Trophoblast cell (in vitro differentiated cells and primary cell): ENCODE measurements around the gene EPB41L5.

Source experiments
- DNase-seq, 2 donors: peaks; one replicate each; pipeline ENCODE4 v3.0.0-alpha.2; 2016
- H2AFZ ChIP-seq: 2 replicates; pipeline ENCODE4 v1.6.1; 2013; ENCODE audit warnings: low read length, moderate library complexity, mild to moderate bottlenecking; ENCODE audit not compliant: insufficient read depth, poor library complexity
- H2AK5ac ChIP-seq: 2 replicates; pipeline ENCODE4 v1.6.1; 2013; ENCODE audit warnings: mild to moderate bottlenecking, low read length
- H2BK120ac ChIP-seq: 2 replicates; pipeline ENCODE4 v1.6.1; 2013; ENCODE audit warnings: low read length, mild to moderate bottlenecking, moderate library complexity; ENCODE audit not compliant: insufficient read depth, poor library complexity
- H2BK12ac ChIP-seq: 2 replicates; pipeline ENCODE4 v1.6.1; 2013; ENCODE audit warnings: mild to moderate bottlenecking, low read length, moderate library complexity
- H2BK5ac ChIP-seq: 2 replicates; pipeline ENCODE4 v1.6.1; 2013; ENCODE audit warnings: low read length, low read depth, moderate library complexity, mild to moderate bottlenecking; ENCODE audit not compliant: poor library complexity
- H3K14ac ChIP-seq: 2 replicates; pipeline ENCODE4 v1.6.1; 2013; ENCODE audit warnings: mild to moderate bottlenecking, low read length
- H3K18ac ChIP-seq: 2 replicates; pipeline ENCODE4 v1.6.1; 2013; ENCODE audit warnings: mild to moderate bottlenecking, low read length
- H3K23ac ChIP-seq: 2 replicates; pipeline ENCODE4 v1.6.1; 2013; ENCODE audit warnings: low read length
- H3K27ac ChIP-seq: 2 replicates; pipeline ENCODE4 v1.5.1; 2013; ENCODE audit warnings: low read depth, mild to moderate bottlenecking, inconsistent platforms, low read length, moderate library complexity
- H3K27me3 ChIP-seq: 2 replicates; pipeline ENCODE4 v1.6.1; 2013; ENCODE audit warnings: inconsistent platforms, mild to moderate bottlenecking, low read length, moderate library complexity; ENCODE audit not compliant: insufficient read depth
- H3K36me3 ChIP-seq, 2 experiments: 1 replicate in 1 of 2; 2 replicates in 1 of 2; pipeline ENCODE4 v1.6.1; 2013; ENCODE audit warnings: low read length in 2 of 2, mild to moderate bottlenecking in 2 of 2, moderate library complexity in 1 of 2; ENCODE audit not compliant: insufficient read depth in 2 of 2, control insufficient read depth in 1 of 2
- H3K4ac ChIP-seq: 2 replicates; pipeline ENCODE4 v1.6.1; 2013; ENCODE audit warnings: low read depth, mild to moderate bottlenecking, low read length, moderate library complexity
- H3K4me1 ChIP-seq, 2 experiments: 1 replicate in 1 of 2; 2 replicates in 1 of 2; pipeline ENCODE4 v1.6.1; 2013; ENCODE audit warnings: low read length in 2 of 2, mild to moderate bottlenecking in 2 of 2, moderate library complexity in 1 of 2; ENCODE audit not compliant: insufficient read depth in 2 of 2, control insufficient read depth in 1 of 2
- H3K4me2 ChIP-seq: 2 replicates; pipeline ENCODE4 v1.6.1; 2013; ENCODE audit warnings: inconsistent platforms, mild to moderate bottlenecking, low read length, moderate library complexity
- H3K4me3 ChIP-seq: 2 replicates; pipeline ENCODE4 v1.5.1; 2013; ENCODE audit warnings: mild to moderate bottlenecking, low read depth, low read length, inconsistent platforms
- H3K79me1 ChIP-seq: one replicate; pipeline ENCODE4 v1.6.1; 2013; ENCODE audit warnings: low read length
- H3K79me2 ChIP-seq: 2 replicates; pipeline ENCODE4 v1.6.1; 2013; ENCODE audit warnings: low read length, mild to moderate bottlenecking; ENCODE audit not compliant: control insufficient read depth, insufficient read depth, poor library complexity
- H3K9ac ChIP-seq: 2 replicates; pipeline ENCODE4 v1.6.1; 2013; ENCODE audit warnings: mild to moderate bottlenecking, low read length
- H3K9me3 ChIP-seq: 2 replicates; pipeline ENCODE4 v1.6.1; 2013; ENCODE audit warnings: low read depth, mild to moderate bottlenecking, control low read depth, inconsistent platforms, low read length; ENCODE audit not compliant: insufficient read depth
- H4K12ac ChIP-seq: 2 replicates; pipeline ENCODE4 v1.6.1; 2013; ENCODE audit warnings: low read depth, mild to moderate bottlenecking, low read length, moderate library complexity
- H4K8ac ChIP-seq: 2 replicates; pipeline ENCODE4 v1.6.1; 2013; ENCODE audit warnings: low read depth, mild to moderate bottlenecking, low read length, moderate library complexity
- H4K91ac ChIP-seq: one replicate; pipeline ENCODE4 v1.6.1; 2013; ENCODE audit warnings: low read depth, mild to moderate bottlenecking, low read length, moderate library complexity
- WGBS: extraction: QIAGEN DNeasy Blood & Tissue Kit; methylation state at CpG from one replicate; pipeline ENCODE4 v1.1.7; 2013; ENCODE audit warnings: missing lambda C conversion rate; ENCODE audit not compliant: insufficient read length, insufficient coverage; ENCODE audit errors: extremely low coverage; 5-methylcytosine and 5-hydroxymethylcytosine counted together

EPB41L5 gene

GRCh38 chr2:120179396-120179795, 166.5 kb downstream of the EPB41L5 start:
- H4K8ac ChIP-seq = no peak overlapping the region
- no peak overlapping the region for H3K18ac ChIP-seq
- no peak overlapping the region for H2BK12ac ChIP-seq
- no peak overlapping the region for H3K9ac ChIP-seq
- no peak overlapping the region for H4K91ac ChIP-seq
- no peak overlapping the region for H3K23ac ChIP-seq
- H3K79me1 ChIP-seq = no peaks in the 10 kb centered on the region
- no peak for DNase-seq
- no peak overlapping the region for H3K27ac ChIP-seq
- H3K27me3 ChIP-seq = no peaks in the 10 kb centered on the region
- H3K14ac ChIP-seq = no peak overlapping the region
- H3K4ac ChIP-seq = no peak overlapping the region
- H3K4me2 ChIP-seq = no peak overlapping the region
- H2AFZ ChIP-seq = no peak overlapping the region
- no peaks in the 10 kb centered on the region for H3K4me1 ChIP-seq
- H2BK5ac ChIP-seq = no peak overlapping the region
- H4K12ac ChIP-seq = no peak overlapping the region
- no peak overlapping the region for H2BK120ac ChIP-seq
- H3K79me2 ChIP-seq = no peaks in the 10 kb centered on the region
- peaks cover 2% of the 10 kb centered on the region in 2 experiments for H3K36me3 ChIP-seq
- no peak overlapping the region for H2AK5ac ChIP-seq
- H3K4me3 ChIP-seq = no peak overlapping the region
- no peaks in the 10 kb centered on the region for H3K9me3 ChIP-seq
- WGBS = no CpG with 5 or more reads among the region's 3 CpGs

- Histone ChIP-seq H3K14ac (no peak overlapping the region), H3K4me3 (no peak overlapping the region), H3K27ac (no peak overlapping the region), H2AK5ac (no peak overlapping the region), H4K12ac (no peak overlapping the region), H3K36me3 (peaks cover 2% of the 10 kb centered on the region in 2 experiments), H3K9me3 (no peaks in the 10 kb centered on the region), H4K91ac (no peak overlapping the region), H2AFZ (no peak overlapping the region), H4K8ac (no peak overlapping the region), H3K4me1 (no peaks in the 10 kb centered on the region), H3K4me2 (no peak overlapping the region), H3K23ac (no peak overlapping the region), H2BK5ac (no peak overlapping the region), H3K79me2 (no peaks in the 10 kb centered on the region), H2BK12ac (no peak overlapping the region), H3K18ac (no peak overlapping the region), H3K4ac (no peak overlapping the region), H3K9ac (no peak overlapping the region), H3K27me3 (no peaks in the 10 kb centered on the region), H2BK120ac (no peak overlapping the region), H3K79me1 (no peaks in the 10 kb centered on the region)
- no peak for DNase-seq
- WGBS = no CpG with 5 or more reads among the region's 3 CpGs
These were observed 167.2 kb downstream of the EPB41L5 start for GRCh38 chr2:120180066-120180465.

- Histone ChIP-seq H3K4me3 (no peak overlapping the region), H3K36me3 (no peaks in the 10 kb centered on the region), H2AK5ac (no peak overlapping the region), H4K91ac (no peak overlapping the region), H2BK120ac (no peak overlapping the region), H3K9ac (no peak overlapping the region), H3K27ac (no peak overlapping the region), H3K4me1 (no peaks in the 10 kb centered on the region), H2BK12ac (no peak overlapping the region), H3K23ac (no peak overlapping the region), H3K4me2 (no peak overlapping the region), H3K27me3 (no peaks in the 10 kb centered on the region), H3K4ac (no peak overlapping the region), H3K79me2 (no peaks in the 10 kb centered on the region), H2BK5ac (no peak overlapping the region), H3K9me3 (no peaks in the 10 kb centered on the region), H3K14ac (no peak overlapping the region), H3K79me1 (no peaks in the 10 kb centered on the region), H4K8ac (no peak overlapping the region), H4K12ac (no peak overlapping the region), H3K18ac (no peak overlapping the region), H2AFZ (no peak overlapping the region)
- WGBS = no CpG with 5 or more reads among the region's 5 CpGs
- no peak for DNase-seq
These were observed 169.2 kb downstream of the EPB41L5 start for GRCh38 chr2:120182019-120182560.

DNA sequence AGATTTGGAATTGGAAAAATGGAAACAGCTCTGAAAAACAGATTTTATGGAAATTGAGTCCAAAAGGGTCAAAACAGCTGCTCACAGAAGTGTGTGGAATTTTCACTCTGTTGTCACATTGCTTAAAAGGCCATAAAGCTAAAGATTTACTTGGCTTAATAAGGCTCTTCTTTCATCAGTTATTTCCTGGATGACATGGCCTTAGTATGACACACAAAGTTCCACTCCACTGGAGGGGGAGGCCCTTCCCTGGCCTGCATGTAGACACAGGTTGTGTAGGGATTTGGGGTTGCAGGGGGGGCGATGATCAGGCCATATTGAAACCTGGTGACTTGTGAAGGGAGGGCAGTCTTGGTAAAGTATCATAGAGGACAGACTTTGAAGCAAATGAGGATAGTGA, 176.3 kb downstream of the EPB41L5 start:
- Histone ChIP-seq H3K9ac (no peak overlapping the region), H3K4me1 (no peaks in the 10 kb centered on the region), H2BK12ac (no peak overlapping the region), H4K8ac (no peak overlapping the region), H3K9me3 (no peaks in the 10 kb centered on the region), H3K79me1 (no peaks in the 10 kb centered on the region), H3K4me2 (no peak overlapping the region), H2BK120ac (no peak overlapping the region), H3K4ac (no peak overlapping the region), H3K18ac (no peak overlapping the region), H4K91ac (no peak overlapping the region), H3K27ac (no peak overlapping the region), H4K12ac (no peak overlapping the region), H2AFZ (no peak overlapping the region), H2AK5ac (no peak overlapping the region), H3K36me3 (no peaks in the 10 kb centered on the region), H3K23ac (no peak overlapping the region), H3K4me3 (no peak overlapping the region), H2BK5ac (no peak overlapping the region), H3K14ac (no peak overlapping the region), H3K27me3 (no peaks in the 10 kb centered on the region), H3K79me2 (no peaks in the 10 kb centered on the region)
- no peak for DNase-seq
- WGBS = no CpG with 5 or more reads among the region's 1 CpG
